ENCODE results near the gene UMPS.

DNA sequence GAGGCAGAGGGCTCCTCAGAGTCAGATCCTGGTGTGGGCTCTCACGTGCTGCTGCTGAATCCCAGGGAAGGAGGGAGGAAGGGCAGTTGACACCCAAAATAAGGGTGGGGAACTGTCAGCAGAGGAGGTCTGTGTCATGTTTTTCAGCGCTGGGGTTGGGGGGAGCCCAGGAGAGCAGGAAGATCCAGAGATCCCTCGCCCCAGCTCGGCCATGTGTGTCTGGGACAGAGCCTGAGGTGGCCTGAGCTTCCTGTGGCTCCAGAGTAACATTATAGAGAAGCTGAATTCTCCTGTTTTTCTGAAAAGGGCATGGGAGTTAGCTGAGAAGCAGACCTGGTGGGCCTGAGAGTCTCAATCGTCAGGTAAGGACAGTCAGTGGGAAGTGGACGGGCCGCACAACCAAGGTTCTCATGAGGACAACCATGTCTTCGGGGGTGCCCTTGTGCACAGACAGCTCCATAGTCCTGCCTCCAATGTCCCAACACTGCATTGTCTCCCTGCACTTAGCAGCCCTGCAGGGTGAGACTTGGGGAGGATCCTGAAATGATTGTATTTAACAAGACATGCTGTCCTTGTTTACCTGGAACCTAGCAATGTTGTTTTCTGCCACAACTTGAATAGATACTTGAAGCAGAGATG is 18.4 kb downstream of the UMPS start:
- TF ChIP-seq, protein P1, sequence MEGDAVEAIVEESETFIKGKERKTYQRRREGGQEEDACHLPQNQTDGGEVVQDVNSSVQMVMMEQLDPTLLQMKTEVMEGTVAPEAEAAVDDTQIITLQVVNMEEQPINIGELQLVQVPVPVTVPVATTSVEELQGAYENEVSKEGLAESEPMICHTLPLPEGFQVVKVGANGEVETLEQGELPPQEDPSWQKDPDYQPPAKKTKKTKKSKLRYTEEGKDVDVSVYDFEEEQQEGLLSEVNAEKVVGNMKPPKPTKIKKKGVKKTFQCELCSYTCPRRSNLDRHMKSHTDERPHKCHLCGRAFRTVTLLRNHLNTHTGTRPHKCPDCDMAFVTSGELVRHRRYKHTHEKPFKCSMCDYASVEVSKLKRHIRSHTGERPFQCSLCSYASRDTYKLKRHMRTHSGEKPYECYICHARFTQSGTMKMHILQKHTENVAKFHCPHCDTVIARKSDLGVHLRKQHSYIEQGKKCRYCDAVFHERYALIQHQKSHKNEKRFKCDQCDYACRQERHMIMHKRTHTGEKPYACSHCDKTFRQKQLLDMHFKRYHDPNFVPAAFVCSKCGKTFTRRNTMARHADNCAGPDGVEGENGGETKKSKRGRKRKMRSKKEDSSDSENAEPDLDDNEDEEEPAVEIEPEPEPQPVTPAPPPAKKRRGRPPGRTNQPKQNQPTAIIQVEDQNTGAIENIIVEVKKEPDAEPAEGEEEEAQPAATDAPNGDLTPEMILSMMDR (IDR thresholded peaks at IDR 0.05): no peak
- TF ChIP-seq POLR2A (IDR thresholded peaks at IDR 0.05): no peak

Measured in Peyer's patch (tissue), 4 donors.